Measurements from ENCODE around the gene CREBBP.

DNA sequence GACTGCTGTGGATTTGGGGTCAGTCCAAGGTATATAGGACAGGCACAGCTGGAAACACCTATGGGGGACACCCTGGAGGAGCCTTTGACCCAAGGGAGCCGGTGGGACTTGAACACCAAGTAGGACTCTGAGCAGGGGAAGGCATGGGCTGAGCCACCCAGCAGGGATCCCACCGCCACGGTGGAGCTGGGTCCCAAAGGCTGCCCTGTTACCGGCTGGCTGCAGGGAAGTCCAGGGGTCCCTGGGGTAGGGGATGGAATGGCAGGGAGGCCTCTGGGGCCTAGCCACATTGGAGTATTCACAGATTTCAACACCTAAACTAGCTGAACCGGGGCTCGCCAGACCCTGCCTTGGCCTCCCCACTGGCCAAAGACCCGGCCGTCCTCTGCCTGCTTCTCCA, 39.7 kb upstream of the CREBBP start:
- TF ChIP-seq, protein P1, sequence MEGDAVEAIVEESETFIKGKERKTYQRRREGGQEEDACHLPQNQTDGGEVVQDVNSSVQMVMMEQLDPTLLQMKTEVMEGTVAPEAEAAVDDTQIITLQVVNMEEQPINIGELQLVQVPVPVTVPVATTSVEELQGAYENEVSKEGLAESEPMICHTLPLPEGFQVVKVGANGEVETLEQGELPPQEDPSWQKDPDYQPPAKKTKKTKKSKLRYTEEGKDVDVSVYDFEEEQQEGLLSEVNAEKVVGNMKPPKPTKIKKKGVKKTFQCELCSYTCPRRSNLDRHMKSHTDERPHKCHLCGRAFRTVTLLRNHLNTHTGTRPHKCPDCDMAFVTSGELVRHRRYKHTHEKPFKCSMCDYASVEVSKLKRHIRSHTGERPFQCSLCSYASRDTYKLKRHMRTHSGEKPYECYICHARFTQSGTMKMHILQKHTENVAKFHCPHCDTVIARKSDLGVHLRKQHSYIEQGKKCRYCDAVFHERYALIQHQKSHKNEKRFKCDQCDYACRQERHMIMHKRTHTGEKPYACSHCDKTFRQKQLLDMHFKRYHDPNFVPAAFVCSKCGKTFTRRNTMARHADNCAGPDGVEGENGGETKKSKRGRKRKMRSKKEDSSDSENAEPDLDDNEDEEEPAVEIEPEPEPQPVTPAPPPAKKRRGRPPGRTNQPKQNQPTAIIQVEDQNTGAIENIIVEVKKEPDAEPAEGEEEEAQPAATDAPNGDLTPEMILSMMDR (conservative IDR thresholded peaks at IDR 0.05): no peak
- no peak for TF ChIP-seq ZFX (IDR thresholded peaks at IDR 0.05)
